SU-DHL-6 (cell line): Measurements from ENCODE around the gene RFWD3.

ENCODE experiments used
- H2AFZ ChIP-seq: fragments of 200-600 bp; sonication (generic); 2 replicates; pipeline ENCODE4 v1.6.1; 2014; ENCODE audit warnings: low read depth, mild to moderate bottlenecking, moderate library complexity, mixed read lengths, antibody characterized with exemption, low read length; ENCODE audit not compliant: severe bottlenecking
- H3F3A ChIP-seq: fragments of 200-600 bp; shearing (Covaris generic); 2 replicates; pipeline ENCODE4 v1.6.0; 2016; ENCODE audit warnings: antibody characterized with exemption, mild to moderate bottlenecking; ENCODE audit not compliant: insufficient read depth
- H3K27ac ChIP-seq: fragments of 200-600 bp; sonication (generic); 2 replicates; pipeline ENCODE4 v1.5.1; 2016; ENCODE audit warnings: low read depth, mild to moderate bottlenecking, low read length, moderate library complexity, mixed read lengths
- H3K27me3 ChIP-seq: fragments of 200-600 bp; sonication (generic), shearing (Covaris generic); 2 replicates; pipeline ENCODE4 v1.6.0; 2014; ENCODE audit warnings: mild to moderate bottlenecking, low read length
- H3K36me3 ChIP-seq: fragments of 200-600 bp; sonication (generic); 2 replicates; pipeline ENCODE4 v1.6.1; 2014; ENCODE audit warnings: mild to moderate bottlenecking, low read length, mixed read lengths
- H3K4me2 ChIP-seq: fragments of 300-600, 200-600 bp; shearing (Covaris generic), sonication (generic); 2 replicates; pipeline ENCODE4 v1.6.0; 2014; ENCODE audit warnings: low read length, low read depth, mild to moderate bottlenecking; ENCODE audit not compliant: poor library complexity, severe bottlenecking
- H3K4me3 ChIP-seq: fragments of 200-600 bp; sonication (generic); 2 replicates; pipeline ENCODE4 v1.5.1; 2014; ENCODE audit warnings: antibody characterized with exemption, low read length, mild to moderate bottlenecking, mixed read lengths; ENCODE audit not compliant: insufficient read depth, poor library complexity, severe bottlenecking
- H3K79me2 ChIP-seq: fragments of 200-600 bp; sonication (generic); 2 replicates; pipeline ENCODE4 v1.6.1; 2014; ENCODE audit warnings: mild to moderate bottlenecking, low read length, moderate library complexity; ENCODE audit not compliant: insufficient read depth
- H3K9ac ChIP-seq: fragments of 200-600 bp; sonication (generic); 2 replicates; pipeline ENCODE4 v1.7.0; 2014; ENCODE audit warnings: mild to moderate bottlenecking, low read length
- H3K9me2 ChIP-seq: fragments of 200-600 bp; sonication (generic); replicated peaks from 2 replicates; pipeline ENCODE4 v1.6.1; 2014; ENCODE audit warnings: low read length; ENCODE audit not compliant: insufficient read depth
- H3K9me3 ChIP-seq: fragments of 200-600 bp; sonication (generic); 2 replicates; pipeline ENCODE4 v1.6.1; 2014; ENCODE audit warnings: low read length, mixed read lengths; ENCODE audit not compliant: insufficient read depth
- H4K20me1 ChIP-seq: fragments of 200-600 bp; sonication (generic); 2 replicates; pipeline ENCODE4 v1.6.1; 2014; ENCODE audit warnings: low read depth, mild to moderate bottlenecking, antibody characterized with exemption, low read length, moderate library complexity, mixed read lengths
- CTCF ChIP-seq: fragments of 200-600 bp; sonication (generic); IDR thresholded peaks from one replicate; pipeline ENCODE4 v1.5.1; 2017; ENCODE audit warnings: antibody characterized with exemption, mild to moderate bottlenecking, low read length, moderate library complexity; ENCODE audit not compliant: insufficient read depth, poor library complexity, severe bottlenecking
- EZH2phosphoT487 ChIP-seq: fragments of 200-600 bp; sonication (generic), shearing (Covaris generic); conservative IDR thresholded peaks from 2 replicates; pipeline ENCODE4 v1.6.1; 2018; ENCODE audit warnings: mild to moderate bottlenecking, antibody characterized with exemption, low read length, moderate library complexity, mixed read lengths

Gene RFWD3

GRCh38 chr16:74606521-74607309 lies 60.0 kb downstream of the RFWD3 start, which contains the start of gene GLG1:
TSS of gene GLG1 (minus strand) at chr16:74607114. CDS start at chr16:74607094, 20 bp downstream.
- TF ChIP-seq EZH2phosphoT487, result no peak
- TF ChIP-seq CTCF, result no peak
- Histone ChIP-seq H3K9me2 (no peaks in the 10 kb centered on the region), H3K9me3 (no peaks in the 10 kb centered on the region), H3K27me3 (no peaks in the 10 kb centered on the region), H3K4me2 (peak within 1 kb of the TSS; percentile 77), H3K4me3 (peak within 1 kb of the TSS; percentile 73), H4K20me1 (no peaks in the 10 kb centered on the region), H3K79me2 (peaks cover 33% of the 10 kb centered on the region), H3K27ac (peak within 1 kb of the TSS; percentile 50), H3F3A (peaks cover 9% of the 10 kb centered on the region; the same call in 1 of the 2 replicates), H2AFZ (peak within 1 kb of the TSS; percentile 99), H3K9ac (peak within 1 kb of the TSS; percentile 84), H3K36me3 (no peaks in the 10 kb centered on the region)

- H3K27ac ChIP-seq, result no peak overlapping the region
- H3K79me2 ChIP-seq, result peaks cover 40% of the 10 kb centered on the region
- peak overlapping the region; percentile 99 for H2AFZ ChIP-seq
These were observed 60.7 kb downstream of the RFWD3 start for GRCh38 chr16:74605746-74606520.

GRCh38 chr16:74605332-74605731 lies 61.3 kb downstream of the RFWD3 start:
- Histone ChIP-seq H3K27ac (no peak overlapping the region), H3F3A (peaks cover 9% of the 10 kb centered on the region; the same call in 1 of the 2 replicates), H3K27me3 (no peaks in the 10 kb centered on the region), H3K9me3 (no peaks in the 10 kb centered on the region), H3K36me3 (no peaks in the 10 kb centered on the region), H3K4me2 (peak overlapping the region; percentile 77), H3K9ac (peak overlapping the region; percentile 84; the same call in 1 of the 2 replicates), H3K9me2 (no peaks in the 10 kb centered on the region), H4K20me1 (peaks cover 4% of the 10 kb centered on the region; the same call in 1 of the 2 replicates), H3K4me3 (peak overlapping the region; percentile 73), H2AFZ (no peak overlapping the region), H3K79me2 (peaks cover 46% of the 10 kb centered on the region)
- TF ChIP-seq EZH2phosphoT487, result no peak
- no peak for TF ChIP-seq CTCF

More at GRCh38 chr16:74605746-74606520, 60.7 kb downstream of the RFWD3 start:
- H3K4me2 ChIP-seq, result peak overlapping the region; percentile 77
- no peaks in the 10 kb centered on the region for H3K9me2 ChIP-seq
- no peaks in the 10 kb centered on the region for H3K36me3 ChIP-seq
- peak overlapping the region; percentile 73 for H3K4me3 ChIP-seq
- H3K9ac ChIP-seq, result peak overlapping the region; percentile 84
- no peaks in the 10 kb centered on the region for H3K9me3 ChIP-seq
- H3F3A ChIP-seq, result peaks cover 9% of the 10 kb centered on the region; the same call in 1 of the 2 replicates
- no peak for TF ChIP-seq CTCF
- TF ChIP-seq EZH2phosphoT487, result no peak
- peaks cover 2% of the 10 kb centered on the region; the same call in 1 of the 2 replicates for H4K20me1 ChIP-seq
- H3K27me3 ChIP-seq, result no peaks in the 10 kb centered on the region
